ACHN (cell line): ENCODE data around the gene SRC.
A peak's percentile ranks its signal among the peaks of the same experiment; 100 is the strongest.

Experiments
- DNase-seq: peaks from one replicate; pipeline ENCODE4 v3.0.0-alpha.2; 2015
- in situ Hi-C: cut with HindIII; loops from 2 replicates; pipeline ENCODE4 v1.10.0; 2017; ENCODE audit warnings: low sequenced_read_pairs, low pct_ligation_motif_present, low pct_unique_long_range_greater_than_20kb

SRC gene

DNA sequence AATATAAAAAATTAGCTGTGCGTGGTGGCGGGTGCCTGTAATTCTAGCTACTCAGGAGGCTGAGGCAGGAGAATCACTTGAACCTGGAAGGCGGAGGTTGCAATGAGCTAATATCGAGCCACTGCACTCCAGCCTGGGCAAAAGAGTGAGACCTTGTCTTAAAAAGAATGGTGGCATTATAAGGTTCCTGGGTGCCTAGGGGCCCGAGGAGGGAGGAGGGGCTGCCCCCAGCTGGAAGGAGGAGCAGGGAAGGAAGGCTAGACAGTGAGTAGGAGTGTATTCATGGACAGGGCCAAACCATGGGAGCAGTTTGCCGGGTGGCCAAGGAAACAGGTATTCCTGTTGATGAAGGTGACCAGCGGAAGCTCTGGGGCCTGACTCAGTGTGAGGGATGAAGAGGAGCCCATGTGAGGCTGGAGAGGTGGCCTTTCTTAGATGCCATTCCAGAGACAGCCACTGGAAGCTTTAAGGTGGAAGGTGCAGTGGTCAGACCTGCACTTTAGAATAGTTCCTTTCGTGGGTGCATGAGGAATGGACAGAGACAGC lies 32.3 kb upstream of the SRC start:
- no peak for DNase-seq
- in situ Hi-C loops, result no loop called here

DNA sequence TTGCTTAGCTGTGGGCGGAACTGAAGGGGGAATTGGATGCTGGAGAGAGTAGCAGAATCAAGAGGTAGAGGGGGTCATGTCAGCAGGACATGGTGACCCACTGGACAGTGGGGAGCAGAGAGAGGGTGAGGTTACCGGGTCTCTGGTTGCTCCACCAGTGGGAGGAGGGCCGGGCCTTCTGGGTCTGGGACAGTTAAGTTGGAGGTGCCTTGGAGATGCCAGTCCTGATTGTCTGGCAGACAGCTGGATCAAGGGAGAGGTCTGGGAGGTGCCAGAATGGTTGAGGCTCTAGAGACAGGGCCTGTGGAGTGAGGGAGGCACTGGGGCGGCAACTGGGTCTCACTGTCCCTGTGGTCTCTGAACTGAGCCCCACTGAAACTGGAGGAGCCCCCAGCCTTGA lies 31.8 kb upstream of the SRC start:
- DNase-seq, result no peak
- in situ Hi-C loops, result no loop called here

DNA sequence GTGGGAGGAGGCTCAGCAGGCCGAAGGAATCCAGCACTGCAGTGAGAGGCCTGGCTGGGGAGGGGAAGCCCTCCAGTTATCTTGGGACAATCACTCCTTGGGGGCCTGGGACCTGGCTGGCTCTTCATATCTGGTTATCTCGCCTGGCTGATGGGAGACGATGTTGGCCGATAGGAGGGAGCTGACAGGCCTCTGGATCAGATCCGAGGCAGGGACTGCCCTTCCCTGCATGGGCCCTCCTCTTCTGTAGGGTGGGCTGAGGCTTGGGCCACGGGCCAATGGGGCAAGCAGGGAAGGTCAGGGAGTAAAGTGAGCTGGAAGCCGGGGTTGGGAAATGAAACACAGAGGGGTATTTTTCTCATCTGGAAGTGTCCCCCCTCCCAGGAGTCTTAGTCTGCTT lies 31.3 kb upstream of the SRC start:
- no peak for DNase-seq
- in situ Hi-C loops, result no loop called here

DNA sequence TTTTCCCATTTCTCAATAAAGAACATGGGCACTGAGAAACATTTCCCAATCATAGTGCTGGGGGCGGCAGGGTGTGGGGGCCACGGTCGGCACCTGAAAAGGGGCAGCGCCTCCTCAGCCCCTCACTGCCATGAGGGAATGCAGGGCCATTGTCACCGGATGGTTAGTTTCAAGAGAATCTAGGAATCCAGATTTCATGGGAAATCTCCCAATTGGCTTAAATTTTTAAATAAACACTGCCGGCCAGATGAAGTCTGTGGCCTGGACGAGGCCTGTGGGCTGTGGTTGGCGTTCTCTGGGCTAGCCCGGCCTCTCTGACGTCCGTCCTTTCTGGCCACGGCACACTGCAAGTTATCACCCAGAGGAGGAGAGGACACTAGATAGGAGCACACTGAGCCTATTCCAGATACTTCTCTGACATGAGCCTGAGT lies 30.9 kb upstream of the SRC start:
- DNase-seq, result no peak
- in situ Hi-C loops, result no loop called here

DNA sequence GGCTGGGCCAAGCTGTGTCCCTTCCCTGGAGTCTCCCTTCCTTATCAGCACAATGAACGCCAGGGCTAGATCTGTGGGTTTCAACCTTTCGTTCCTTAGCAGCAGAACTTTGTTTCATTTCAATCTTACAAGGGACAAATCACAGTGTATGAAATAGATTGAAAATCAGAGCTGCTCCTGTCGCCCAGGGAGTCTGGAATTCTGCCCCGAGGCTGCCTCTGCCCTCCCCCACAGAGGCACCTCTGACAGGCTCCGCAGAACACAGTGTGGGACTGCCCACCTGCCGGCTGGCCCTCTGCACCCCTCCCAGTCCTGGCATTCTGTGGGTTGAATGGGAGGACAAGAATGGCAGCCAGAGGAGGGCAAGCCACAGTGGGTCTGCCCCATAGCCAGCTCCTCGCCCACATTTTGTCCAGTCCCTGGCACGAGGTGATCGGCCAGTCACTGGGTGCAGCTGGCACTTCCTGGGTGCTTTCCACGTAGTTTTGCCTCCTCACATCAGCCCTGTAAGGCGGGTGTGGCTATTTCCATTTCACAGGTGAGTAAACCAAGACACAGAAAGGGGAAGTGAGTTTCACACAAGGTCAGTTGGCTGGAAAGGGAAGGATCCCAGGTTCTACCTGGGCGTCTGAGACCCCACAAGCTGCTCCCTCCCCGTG lies 30.4 kb upstream of the SRC start:
- DNase-seq, result no peak
- in situ Hi-C loops, result no loop called here

DNA sequence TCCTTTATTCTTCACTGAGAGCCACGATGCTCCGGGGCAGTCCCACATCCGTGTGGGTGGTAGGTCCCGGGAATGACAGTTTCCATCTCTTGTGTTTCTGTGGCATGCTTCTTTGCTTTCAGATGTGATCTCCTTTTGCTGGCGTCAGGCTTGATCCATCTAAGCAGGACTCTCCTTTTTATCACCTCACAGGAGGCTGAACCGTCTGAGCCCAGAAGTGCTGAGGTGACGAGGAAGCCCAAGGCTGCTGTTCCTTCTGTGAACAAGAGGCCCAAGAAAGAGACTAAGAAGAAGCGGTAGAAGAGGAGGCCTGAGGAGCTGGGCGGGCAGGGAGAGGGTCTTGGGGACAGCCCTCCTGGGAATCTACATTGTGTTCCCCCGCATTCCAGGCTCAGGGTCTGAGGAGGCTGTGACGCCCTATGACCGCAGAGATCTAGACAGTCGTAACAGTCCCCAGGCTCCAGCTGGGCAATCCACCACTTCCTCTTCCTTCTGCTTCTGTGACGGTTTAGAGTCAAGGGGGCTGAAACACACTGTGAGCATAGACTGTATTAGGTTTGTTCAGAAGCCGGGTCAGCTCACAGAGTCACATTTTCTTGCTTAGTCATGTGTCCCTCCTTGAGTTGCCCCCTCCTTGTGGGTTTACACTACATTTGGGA lies 29.7 kb upstream of the SRC start:
- in situ Hi-C loops, result no loop called here
- no peak for DNase-seq

DNA sequence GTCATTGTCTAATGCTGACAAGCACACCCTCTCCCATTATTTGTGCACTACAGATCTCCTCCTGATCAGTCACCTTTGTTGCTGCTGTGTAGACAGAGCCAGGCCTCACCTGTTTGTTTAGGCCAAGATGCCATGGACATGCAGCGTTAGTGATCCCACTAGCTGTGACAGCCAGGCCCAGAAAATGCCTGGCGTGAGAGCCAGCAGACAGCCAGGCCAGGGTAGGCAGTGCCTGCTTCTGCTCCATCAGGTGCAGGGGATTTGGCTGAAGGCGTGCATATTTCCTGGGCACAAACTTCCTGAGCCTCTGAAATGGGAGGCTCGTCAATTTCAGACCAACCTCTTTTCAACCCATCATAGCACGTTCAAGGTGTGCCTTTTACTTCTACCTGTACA lies 29.2 kb upstream of the SRC start:
- in situ Hi-C loops, result no loop called here
- no peak for DNase-seq

DNA sequence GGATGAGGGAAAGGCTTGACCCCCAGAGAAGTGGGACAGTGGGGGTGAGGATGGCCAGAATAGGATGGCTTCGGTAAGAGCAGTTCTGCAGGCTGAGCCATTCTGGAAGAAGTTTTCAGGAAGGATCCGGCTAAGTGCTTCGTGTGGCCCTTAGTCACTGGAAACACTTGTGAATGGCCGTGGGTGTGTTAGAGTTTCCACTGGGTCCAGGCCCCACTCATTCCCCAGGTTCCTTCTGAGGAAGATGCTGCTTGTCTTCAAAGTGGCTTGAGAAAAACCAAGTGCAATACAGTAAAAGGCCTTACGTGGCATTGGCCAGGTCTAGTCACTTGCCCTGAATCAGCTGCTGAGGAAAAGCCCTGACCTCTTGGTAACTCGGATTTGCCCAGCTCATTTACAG lies 28.6 kb upstream of the SRC start:
- no peak for DNase-seq
- in situ Hi-C loops, result no loop called here

DNA sequence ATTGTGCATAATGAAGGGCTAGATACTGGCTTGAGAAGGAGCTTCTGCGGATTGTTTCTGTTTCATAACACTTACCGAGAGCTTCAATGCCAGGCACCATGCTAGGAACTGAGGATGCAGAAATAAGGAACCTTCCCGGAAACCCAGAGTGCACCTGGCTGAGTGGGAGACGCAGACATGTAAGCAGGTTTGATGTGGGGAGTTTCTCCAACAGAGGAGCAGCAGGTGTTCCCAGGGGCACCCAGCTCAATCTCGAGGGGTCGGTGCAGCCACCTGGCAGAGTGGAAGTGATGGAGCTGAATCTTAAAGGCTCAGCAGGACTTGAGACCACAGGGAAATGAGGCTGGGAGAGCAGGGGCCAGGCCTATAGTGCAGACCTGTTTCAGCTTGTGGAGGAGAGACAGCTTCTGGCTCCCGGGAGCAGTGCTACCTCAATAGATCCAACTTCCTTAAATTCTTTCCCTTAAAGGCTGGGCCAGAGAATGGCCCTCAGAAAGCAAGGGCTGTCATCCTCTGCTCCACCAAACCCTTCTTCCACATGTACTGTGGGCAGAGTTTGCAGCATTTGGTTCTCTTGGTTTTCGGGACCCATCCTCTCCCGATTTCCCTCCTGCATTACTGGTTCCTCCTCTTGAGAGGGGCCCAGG lies 27.8 kb upstream of the SRC start:
- no peak for DNase-seq
- in situ Hi-C loops, result no loop called here

DNA sequence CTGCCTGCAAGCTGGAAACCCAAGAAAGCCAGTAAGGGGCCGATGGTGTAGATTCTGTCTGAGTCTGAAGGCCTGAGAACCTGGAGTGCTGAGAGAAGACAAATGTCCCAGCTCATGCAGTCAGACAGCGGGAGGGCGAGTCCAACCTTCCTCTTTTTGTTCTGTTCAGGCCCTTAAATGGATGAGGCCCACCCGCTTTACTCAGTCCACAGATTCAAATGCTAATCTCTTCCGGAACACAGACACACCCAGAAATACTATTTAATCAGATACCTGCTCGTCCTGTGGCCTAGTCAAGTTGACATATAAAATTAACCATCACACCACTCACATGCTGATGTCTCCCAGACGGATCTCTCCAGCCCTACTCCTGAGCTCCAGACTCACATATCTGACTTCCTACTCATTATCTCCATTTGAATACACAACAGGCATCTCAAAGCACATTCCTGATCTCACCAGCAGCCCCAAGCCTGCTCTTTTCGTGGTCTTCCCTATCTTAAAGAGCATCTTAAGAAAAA lies 26.7 kb upstream of the SRC start:
- DNase-seq, result peak; percentile 41
- in situ Hi-C loops, result no loop called here

DNA sequence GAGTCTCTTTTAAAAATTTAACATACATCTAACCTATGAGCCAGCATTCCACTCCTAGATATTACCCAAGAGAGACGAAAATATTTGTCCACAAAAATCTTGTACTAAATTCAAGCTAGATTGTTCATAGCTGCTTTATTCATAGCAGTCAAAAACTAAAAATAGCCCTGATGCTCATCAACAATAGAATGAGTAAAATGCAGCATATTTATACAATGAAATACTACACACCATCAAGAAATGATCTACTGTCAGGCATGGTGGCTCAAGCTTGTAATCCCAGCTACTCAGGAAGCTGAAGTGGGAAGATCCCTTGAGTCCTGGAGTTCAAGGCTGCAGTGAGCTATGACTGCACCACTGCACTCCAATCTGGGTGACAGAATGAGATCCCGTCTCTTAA lies 22.0 kb upstream of the SRC start:
- DNase-seq, result no peak
- in situ Hi-C loops, result no loop called here

DNA sequence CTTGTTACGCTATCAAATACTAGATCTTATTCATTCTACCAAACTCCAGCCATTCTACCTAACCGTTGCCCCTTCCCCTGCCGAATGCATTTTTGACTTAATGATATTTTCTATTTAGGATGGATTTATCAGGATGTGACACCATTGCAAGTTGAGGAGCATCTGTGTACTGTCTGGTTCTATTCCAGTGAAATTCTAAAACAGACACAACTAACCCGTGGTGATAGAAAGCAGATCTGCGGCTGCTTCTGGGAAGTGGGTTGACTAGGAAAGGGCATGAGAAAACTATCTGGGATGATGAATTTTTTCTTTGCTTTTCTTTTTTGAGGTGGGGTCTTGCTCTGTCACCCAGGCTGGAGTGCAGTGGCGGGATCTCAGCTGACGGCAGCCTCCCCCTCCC lies 20.7 kb upstream of the SRC start:
- DNase-seq, result no peak
- in situ Hi-C loops, result no loop called here

DNA sequence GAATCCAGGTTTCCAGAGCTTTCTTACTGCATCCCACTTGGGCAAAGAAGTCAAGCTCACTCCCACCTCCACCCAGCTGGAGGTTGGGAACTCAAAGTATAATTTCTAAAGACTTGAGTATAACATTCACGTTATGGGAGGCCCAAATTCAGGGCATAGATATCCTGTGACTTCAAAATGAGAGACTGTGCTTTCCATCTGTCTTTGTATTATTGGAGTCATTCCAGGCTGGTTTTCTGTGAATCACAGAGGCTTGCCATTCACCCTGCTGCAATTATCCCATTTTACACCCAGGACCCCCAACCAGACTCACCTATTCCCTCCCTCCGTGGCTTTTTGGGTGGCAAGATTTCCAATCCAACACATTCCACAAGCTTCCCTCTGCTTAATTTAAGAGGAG lies 19.3 kb upstream of the SRC start:
- in situ Hi-C loops, result no loop called here

DNA sequence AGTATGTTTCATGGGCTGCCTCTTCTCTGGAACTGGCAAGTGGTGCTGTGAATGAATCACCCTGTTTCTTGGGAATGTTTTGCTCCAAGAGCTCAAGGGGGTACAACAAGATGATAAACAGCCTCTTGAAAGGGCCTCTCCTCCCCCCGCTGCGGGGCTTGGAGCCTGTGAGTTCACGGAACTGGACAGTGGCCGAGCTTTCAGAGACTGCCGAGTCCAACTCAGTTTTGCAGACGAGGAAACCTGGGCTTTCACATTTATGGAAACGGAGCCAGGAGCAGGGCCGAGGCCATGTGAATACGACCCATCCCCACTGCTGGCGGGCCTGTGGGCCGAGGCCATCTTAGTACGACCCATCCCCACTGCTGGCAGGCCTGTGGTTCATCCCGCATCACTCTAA lies 18.2 kb upstream of the SRC start:
- in situ Hi-C loops, result no loop called here
- DNase-seq, result no peak

More for the DNA sequence above, 19.3 kb upstream of the SRC start:
- no peak for DNase-seq

DNA sequence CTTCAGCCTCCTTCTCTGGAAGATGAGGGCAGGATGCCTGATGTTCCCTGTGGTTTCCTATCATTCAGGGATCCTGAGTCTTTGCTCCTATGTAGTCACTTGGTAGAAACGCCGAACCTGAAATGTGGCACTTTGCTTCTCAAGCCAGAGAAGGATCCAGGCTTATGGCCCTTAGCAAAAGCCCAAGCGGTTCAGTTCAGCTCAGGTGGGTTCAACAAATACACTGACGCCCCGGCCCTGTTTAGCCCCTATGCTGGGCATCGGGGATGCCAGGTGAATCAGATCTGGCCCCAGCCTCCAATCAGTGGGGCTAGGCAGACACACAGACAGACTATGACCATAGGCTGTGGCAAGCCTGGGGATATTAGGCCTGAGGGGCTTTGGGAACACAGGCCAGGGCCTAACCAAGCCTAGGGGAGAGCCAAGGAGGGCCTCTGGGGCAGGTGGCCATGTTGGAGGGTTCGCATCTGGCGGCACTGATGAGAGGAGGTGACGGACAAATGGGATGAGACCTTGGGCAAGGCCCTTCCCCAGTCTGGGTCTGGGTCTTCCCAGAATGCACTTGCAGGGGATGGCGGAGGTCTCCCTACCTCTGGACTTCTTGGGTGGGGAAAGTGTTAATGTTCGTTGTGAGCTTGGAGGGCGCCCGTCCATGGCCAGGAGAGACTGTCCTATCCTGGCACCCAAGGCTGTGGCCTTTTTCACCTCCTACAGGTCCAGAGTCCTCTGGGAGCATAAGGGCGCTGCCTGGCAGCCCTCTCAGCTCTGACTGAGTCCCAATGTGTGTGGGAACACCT lies 17.6 kb upstream of the SRC start:
- in situ Hi-C loops, result no loop called here
- DNase-seq, result no peak

DNA sequence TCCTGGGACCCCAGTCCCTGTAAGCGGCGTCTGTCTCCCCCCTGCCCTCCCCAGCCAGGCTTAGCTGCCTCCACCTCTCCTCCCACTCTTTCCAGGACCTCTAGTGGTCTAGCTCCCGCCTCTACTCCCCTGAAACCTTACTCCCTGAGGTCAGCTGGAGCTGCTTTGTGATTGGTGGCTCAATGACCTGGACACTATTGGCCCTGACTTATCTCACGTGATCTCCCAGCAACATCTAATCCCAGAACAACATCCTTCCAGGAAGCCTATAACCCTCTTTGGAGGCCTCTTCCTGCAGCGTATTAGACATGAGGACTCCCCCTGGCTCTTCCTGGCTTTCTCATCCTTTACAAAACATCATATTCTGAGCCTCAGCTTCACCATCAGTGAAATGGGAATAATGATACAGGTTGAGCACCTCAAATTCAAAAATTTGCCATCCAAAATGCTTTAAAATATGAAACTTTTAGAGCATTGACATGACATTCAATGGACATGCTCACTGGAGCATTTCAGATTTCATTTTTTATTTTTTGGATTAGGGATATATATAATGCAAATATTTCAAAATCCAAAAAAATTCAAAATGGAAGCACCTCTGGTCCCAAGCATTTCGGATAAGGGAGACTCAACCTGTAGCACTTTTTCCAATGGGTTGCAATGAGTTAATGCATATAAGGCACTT lies 16.3 kb upstream of the SRC start:
- in situ Hi-C loops, result no loop called here
- no peak for DNase-seq

DNA sequence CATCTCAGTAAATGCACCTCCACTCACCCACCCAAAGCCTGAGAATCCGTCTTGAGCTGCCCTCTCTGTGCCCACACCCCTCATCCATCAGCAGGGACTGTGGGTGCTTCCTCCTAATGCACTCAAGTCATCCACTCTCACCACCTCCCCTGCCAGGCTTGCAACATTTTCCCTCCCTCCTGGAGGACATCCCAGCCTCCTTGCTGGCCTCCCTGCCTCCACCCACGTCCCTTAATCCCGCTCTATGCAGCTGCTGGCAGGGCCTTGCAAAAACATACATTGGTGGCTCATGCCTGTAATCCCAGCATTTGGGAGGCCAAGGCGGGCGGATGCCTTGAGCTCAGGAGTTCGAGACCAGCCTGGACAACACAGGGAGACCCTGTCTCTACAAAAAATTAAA lies 15.6 kb upstream of the SRC start:
- in situ Hi-C loops, result no loop called here
- DNase-seq, result no peak

DNA sequence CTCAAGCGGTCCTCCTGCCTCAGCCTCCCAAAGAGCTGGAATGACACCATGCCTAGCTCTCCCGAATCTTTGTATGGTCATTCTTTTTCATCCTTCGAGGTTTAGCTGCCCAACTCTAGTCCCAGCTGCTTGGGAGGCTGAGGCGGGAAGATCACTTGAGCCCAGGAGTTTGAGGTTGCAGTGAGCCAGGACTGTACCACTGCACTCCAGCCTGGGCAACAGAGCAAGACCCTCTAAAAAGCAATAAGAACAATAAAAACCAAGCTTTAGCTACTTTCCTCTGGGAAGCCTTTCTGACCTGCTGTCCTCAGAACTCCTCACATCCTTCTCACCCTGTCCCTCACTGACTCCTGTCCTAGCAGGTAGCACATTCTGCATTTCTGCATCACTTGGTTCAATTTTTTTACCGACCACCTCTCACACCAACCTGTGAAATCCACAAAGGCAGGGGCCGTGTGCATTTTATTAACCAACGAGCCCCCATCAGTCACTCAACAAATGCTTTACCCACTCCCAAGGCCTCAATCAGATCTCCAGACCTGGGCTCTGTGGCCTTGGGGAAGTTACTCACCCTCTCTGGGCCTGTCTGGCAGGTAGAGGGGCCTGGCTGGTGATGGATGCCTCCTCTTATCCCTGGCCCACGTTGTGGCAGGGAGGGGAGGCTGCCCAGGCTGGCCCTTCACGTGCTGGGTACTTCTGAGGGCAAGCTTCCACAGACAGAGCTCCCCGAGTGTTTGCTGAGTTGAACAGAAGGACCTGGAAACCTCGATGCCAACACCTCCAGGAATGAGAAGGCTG lies 14.7 kb upstream of the SRC start:
- no peak for DNase-seq
- in situ Hi-C loops, result no loop called here
